Peyer's patch (tissue), 4 donors: ENCODE results near the gene GAD1.

Experiments
- POLR2A ChIP-seq, 2 donors: fragments of 450-650 bp; IDR thresholded peaks; one replicate each; pipeline ENCODE4 v1.5.1; 2017; ENCODE audit warnings: antibody characterized with exemption in 2 of 2, mild to moderate bottlenecking in 2 of 2, moderate library complexity in 2 of 2
- TF ChIP-seq, protein P1 (sequence below), 6 experiments: fragments of 450-650 bp in 4 of 6; fragments of 200-600 bp in 2 of 6; sonication (generic) in 1 of 6; IDR thresholded peaks; one replicate each; pipeline ENCODE4 v1.5.1; 2017 to 2019; ENCODE audit warnings: antibody characterized with exemption in 6 of 6, mild to moderate bottlenecking in 3 of 6, moderate library complexity in 1 of 6

GRCh38 chr2:170822290-170823087, 5.8 kb downstream of the GAD1 start:
- TF ChIP-seq, protein P1, sequence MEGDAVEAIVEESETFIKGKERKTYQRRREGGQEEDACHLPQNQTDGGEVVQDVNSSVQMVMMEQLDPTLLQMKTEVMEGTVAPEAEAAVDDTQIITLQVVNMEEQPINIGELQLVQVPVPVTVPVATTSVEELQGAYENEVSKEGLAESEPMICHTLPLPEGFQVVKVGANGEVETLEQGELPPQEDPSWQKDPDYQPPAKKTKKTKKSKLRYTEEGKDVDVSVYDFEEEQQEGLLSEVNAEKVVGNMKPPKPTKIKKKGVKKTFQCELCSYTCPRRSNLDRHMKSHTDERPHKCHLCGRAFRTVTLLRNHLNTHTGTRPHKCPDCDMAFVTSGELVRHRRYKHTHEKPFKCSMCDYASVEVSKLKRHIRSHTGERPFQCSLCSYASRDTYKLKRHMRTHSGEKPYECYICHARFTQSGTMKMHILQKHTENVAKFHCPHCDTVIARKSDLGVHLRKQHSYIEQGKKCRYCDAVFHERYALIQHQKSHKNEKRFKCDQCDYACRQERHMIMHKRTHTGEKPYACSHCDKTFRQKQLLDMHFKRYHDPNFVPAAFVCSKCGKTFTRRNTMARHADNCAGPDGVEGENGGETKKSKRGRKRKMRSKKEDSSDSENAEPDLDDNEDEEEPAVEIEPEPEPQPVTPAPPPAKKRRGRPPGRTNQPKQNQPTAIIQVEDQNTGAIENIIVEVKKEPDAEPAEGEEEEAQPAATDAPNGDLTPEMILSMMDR (IDR thresholded peaks at IDR 0.05): no peak
- TF ChIP-seq POLR2A (IDR thresholded peaks at IDR 0.05): no peak
